GM12891 (cell line): ENCODE data around the gene DCP2.

Experiments used
- POLR2A ChIP-seq: IDR thresholded peaks from 2 replicates; pipeline ENCODE4 v1.6.1; 2011; ENCODE audit warnings: low read depth, low read length, control low read depth
- POLR2AphosphoS5 ChIP-seq: IDR thresholded peaks from 2 replicates; pipeline ENCODE4 v1.6.1; 2011; ENCODE audit warnings: low read depth, low read length, control low read depth

DNA sequence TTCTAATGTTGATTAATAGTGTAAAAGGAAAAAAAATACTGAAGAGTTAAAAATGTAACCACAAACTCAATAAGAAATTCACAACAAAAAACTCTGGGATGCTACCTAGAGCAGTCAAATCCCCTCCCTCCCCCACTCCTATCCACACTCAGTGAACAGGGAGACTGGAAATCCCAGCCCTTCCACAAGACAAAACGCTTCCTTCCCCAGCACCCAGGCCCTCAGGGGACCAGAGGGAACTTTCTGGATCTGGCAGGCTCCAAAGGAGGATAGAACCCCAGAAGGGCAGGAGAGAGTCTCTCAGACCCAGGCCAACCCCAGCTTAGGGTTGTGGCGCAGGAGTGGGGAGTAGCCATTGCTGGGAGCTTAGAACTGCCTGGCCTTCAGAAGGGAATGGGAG, 55.0 kb downstream of the DCP2 start:
- TF ChIP-seq POLR2A: no peak
- TF ChIP-seq POLR2AphosphoS5: no peak
